Lower lobe of right lung (tissue), 2 donors: ENCODE data around the gene CD93. TPM values are rescaled to one million over a fixed set of nuclear protein-coding genes. Genes with fewer than 3 reads are reported as not detected.

ENCODE experiments used
- ATAC-seq, 2 donors: fragments of 200-7000 bp; cut with Tn5 transposase; one replicate each; pipeline ENCODE4 v1.9.1; 2020 to 2022; ENCODE audit warnings: mild to moderate bottlenecking in 2 of 2, moderate library complexity in 2 of 2
- DNase-seq: peaks from one replicate; pipeline ENCODE4 v3.0.0-alpha.2; 2020
- H3K27ac ChIP-seq: fragments of 200-600 bp; one replicate; pipeline ENCODE4 v1.8.0; 2022
- H3K27me3 ChIP-seq: fragments of 200-600 bp; one replicate; pipeline ENCODE4 v1.8.0; 2022; ENCODE audit warnings: low read depth
- H3K36me3 ChIP-seq: fragments of 200-600 bp; one replicate; pipeline ENCODE4 v1.8.0; 2022; ENCODE audit warnings: mild to moderate bottlenecking
- H3K4me1 ChIP-seq: fragments of 200-600 bp; one replicate; pipeline ENCODE4 v1.8.0; 2022
- H3K4me3 ChIP-seq: fragments of 200-600 bp; one replicate; pipeline ENCODE4 v1.8.0; 2022; ENCODE audit warnings: mild to moderate bottlenecking
- H3K9me3 ChIP-seq: fragments of 200-600 bp; one replicate; pipeline ENCODE4 v1.8.0; 2022
- intact Hi-C: fragments of 100-400 bp; cut with DNase I; formaldehyde crosslinking; loops from one replicate; pipeline ENCODE4 v1.11.0; 2022
- total RNA-seq: library from RNA; stranded (reverse); fragmentation: NEBNext Ultra II Directional; extraction: Animal tissue kit (Norgen Biotek cat#: 25700); gene quantifications from one replicate; pipeline ENCODE4 v1.2.1, GENCODE V29; 2021
- TF ChIP-seq, protein P1 (sequence below): fragments of 200-600 bp; IDR thresholded peaks from one replicate; pipeline ENCODE4 v1.8.0; 2022; ENCODE audit warnings: antibody characterized with exemption, mild to moderate bottlenecking
- donor health status: DM: no; HTN: yes; CAD: no; lungs with severe emphysema.

Gene CD93
- total RNA-seq, 1 donor from 2014 or later = 99.7 TPM

- no peak for DNase-seq
- TF ChIP-seq, protein P1, sequence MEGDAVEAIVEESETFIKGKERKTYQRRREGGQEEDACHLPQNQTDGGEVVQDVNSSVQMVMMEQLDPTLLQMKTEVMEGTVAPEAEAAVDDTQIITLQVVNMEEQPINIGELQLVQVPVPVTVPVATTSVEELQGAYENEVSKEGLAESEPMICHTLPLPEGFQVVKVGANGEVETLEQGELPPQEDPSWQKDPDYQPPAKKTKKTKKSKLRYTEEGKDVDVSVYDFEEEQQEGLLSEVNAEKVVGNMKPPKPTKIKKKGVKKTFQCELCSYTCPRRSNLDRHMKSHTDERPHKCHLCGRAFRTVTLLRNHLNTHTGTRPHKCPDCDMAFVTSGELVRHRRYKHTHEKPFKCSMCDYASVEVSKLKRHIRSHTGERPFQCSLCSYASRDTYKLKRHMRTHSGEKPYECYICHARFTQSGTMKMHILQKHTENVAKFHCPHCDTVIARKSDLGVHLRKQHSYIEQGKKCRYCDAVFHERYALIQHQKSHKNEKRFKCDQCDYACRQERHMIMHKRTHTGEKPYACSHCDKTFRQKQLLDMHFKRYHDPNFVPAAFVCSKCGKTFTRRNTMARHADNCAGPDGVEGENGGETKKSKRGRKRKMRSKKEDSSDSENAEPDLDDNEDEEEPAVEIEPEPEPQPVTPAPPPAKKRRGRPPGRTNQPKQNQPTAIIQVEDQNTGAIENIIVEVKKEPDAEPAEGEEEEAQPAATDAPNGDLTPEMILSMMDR = no peak
- no peak for ATAC-seq
- Histone ChIP-seq H3K9me3 (no peaks in the 10 kb centered on the region), H3K4me3 (no peak overlapping the region), H3K27ac (no peak overlapping the region), H3K36me3 (no peaks in the 10 kb centered on the region), H3K27me3 (no peaks in the 10 kb centered on the region), H3K4me1 (peaks cover 43% of the 10 kb centered on the region)
- intact Hi-C loops = no loop called here
These were observed 6.2 kb downstream of the CD93 start for GRCh38 chr20:23079926-23080325.

- no peaks in the 10 kb centered on the region for H3K36me3 ChIP-seq
- TF ChIP-seq, protein P1 = no peak
- intact Hi-C loops = no loop called here
- H3K9me3 ChIP-seq = no peaks in the 10 kb centered on the region
- no peaks in the 10 kb centered on the region for H3K27me3 ChIP-seq
- ATAC-seq = no peak
- no peak for DNase-seq
- peaks cover 36% of the 10 kb centered on the region for H3K4me1 ChIP-seq
- H3K4me3 ChIP-seq = no peak overlapping the region
- no peak overlapping the region for H3K27ac ChIP-seq
These were observed 7.1 kb downstream of the CD93 start for GRCh38 chr20:23079016-23079351.

DNA sequence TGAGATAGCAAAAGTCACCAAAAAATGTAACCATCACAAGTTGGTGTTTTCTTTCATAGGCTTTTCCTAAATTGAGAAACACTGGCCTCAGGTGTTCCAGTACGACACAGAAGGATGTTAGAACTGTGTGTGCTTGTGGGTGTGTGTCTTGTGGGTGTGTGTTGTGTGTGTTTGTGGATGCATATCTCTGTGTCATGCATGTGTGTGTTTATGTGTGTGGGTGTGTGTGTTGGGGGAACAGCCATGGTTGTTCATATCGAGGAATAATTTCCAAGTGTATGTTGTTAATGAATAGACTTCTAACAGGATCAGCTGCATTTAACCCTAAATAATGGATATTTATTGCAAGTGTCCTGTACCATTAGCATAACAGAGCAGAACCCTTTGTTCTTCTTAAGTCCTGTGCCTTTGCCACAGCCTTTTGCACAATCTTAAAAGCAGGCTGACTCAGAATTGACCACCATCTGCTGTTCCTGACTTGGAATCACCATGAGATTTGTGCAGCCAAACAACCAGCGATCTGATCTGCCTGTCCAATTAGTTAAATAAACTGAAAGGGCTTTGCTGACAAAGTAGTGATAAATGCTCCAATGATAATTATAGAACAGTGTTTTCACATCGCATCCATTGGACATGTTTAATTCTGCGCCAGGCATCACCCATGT, 7.6 kb downstream of the CD93 start:
- intact Hi-C loops = no loop called here
- TF ChIP-seq, protein P1 = no peak
- peaks cover 31% of the 10 kb centered on the region for H3K4me1 ChIP-seq
- ATAC-seq (no peak), DNase-seq (no peak)
- no peak overlapping the region for H3K4me3 ChIP-seq
- H3K9me3 ChIP-seq = no peaks in the 10 kb centered on the region
- H3K27ac ChIP-seq = no peak overlapping the region
- H3K36me3 ChIP-seq = no peaks in the 10 kb centered on the region
- no peaks in the 10 kb centered on the region for H3K27me3 ChIP-seq

- ATAC-seq (no peak), DNase-seq (no peak)
- intact Hi-C loops = no loop called here
- Histone ChIP-seq H3K27me3 (no peaks in the 10 kb centered on the region), H3K36me3 (no peaks in the 10 kb centered on the region), H3K27ac (no peak overlapping the region), H3K9me3 (no peaks in the 10 kb centered on the region), H3K4me3 (no peak overlapping the region), H3K4me1 (peaks cover 21% of the 10 kb centered on the region)
- TF ChIP-seq, protein P1 = no peak
These were observed 8.8 kb downstream of the CD93 start for GRCh38 chr20:23077277-23077676.

- H3K27ac ChIP-seq = no peak overlapping the region
- H3K27me3 ChIP-seq = no peaks in the 10 kb centered on the region
- ATAC-seq = no peak
- DNase-seq = no peak
- H3K36me3 ChIP-seq = no peaks in the 10 kb centered on the region
- H3K4me3 ChIP-seq = no peak overlapping the region
- H3K9me3 ChIP-seq = no peaks in the 10 kb centered on the region
- intact Hi-C loops = no loop called here
- H3K4me1 ChIP-seq = peaks cover 6% of the 10 kb centered on the region
- TF ChIP-seq, protein P1 = no peak
These were observed 12.1 kb downstream of the CD93 start for GRCh38 chr20:23074052-23074451.
